HepG2 (cell line): ENCODE data around the gene DQX1. TPM values are rescaled to one million over a fixed set of nuclear protein-coding genes. Genes with fewer than 3 reads are reported as not detected.

ENCODE experiments used
- ATAC-seq: fragments of 200-7000 bp; cut with Tn5 transposase; 3 replicates; pipeline ENCODE4 v1.9.1; 2020; ENCODE audit warnings: mild to moderate bottlenecking, moderate library complexity
- BruUV-seq: library from RNA; stranded (reverse); fragments of 400-500 nt; replicated peaks from 2 replicates; lab custom pipeline; 2021; lab: Mats Ljungman, UMichigan
- CTCF ChIA-PET: fragments of 300-600 bp; formaldehyde crosslinking; extraction: SDS; loops from one replicate; lab custom pipeline; 2021; ENCODE audit warnings: low total read pairs, inconsistent platforms, low intra/inter-chr PET ratio; lab: Yijun Ruan, JAX
- POLR2A ChIA-PET: fragments of 350-600 bp; sonication (Branson Sonifier 250); formaldehyde crosslinking; loops from one replicate; lab custom pipeline; 2020; ENCODE audit warnings: antibody characterized with exemption, inconsistent platforms; lab: Yijun Ruan, JAX
- DNase-seq: peaks from one replicate; pipeline ENCODE4 v3.0.0-alpha.2; 2015; ENCODE audit warnings: low spot score
- FAIRE-seq: peaks from 3 replicates; lab custom pipeline; 2011; peaks lifted over from hg19 to GRCh38; lab: Jason Lieb, UNC
- H2AFZ ChIP-seq: one replicate; pipeline ENCODE4 v1.6.1; 2011; ENCODE audit warnings: low read length, inconsistent platforms
- H3K27ac ChIP-seq: fragments of 300-600 bp; 3 replicates; pipeline ENCODE4 v1.8.0; 2011; ENCODE audit warnings: mixed run types, mild to moderate bottlenecking, mixed read lengths, low read length, inconsistent platforms; ENCODE audit not compliant: insufficient read depth; ENCODE audit errors: extremely low read length
- H3K27me3 ChIP-seq, 2 experiments: fragments of 200-600 bp in 1 of 2; 2 replicates in 1 of 2; 3 replicates in 1 of 2; pipeline versions ENCODE4 v1.6.0 to v1.8.0; 2011; ENCODE audit warnings: low read length in 2 of 2, mild to moderate bottlenecking in 2 of 2, moderate library complexity in 2 of 2, inconsistent platforms in 1 of 2; ENCODE audit not compliant: insufficient read depth in 2 of 2, control insufficient read depth in 1 of 2
- H3K36me3 ChIP-seq, 2 experiments: fragments of 200-600 bp in 1 of 2; replicated peaks in 1 of 2; 2 replicates in 1 of 2; 3 replicates in 1 of 2; pipeline versions ENCODE4 v1.5.1 to v1.8.0; 2011; ENCODE audit warnings: low read length in 2 of 2, inconsistent platforms in 1 of 2; ENCODE audit not compliant: insufficient read depth in 2 of 2, control insufficient read depth in 1 of 2
- H3K4me1 ChIP-seq: 2 replicates; pipeline ENCODE4 v1.5.1; 2012; ENCODE audit warnings: low read length, inconsistent platforms; ENCODE audit not compliant: insufficient read depth
- H3K4me2 ChIP-seq: 2 replicates; pipeline ENCODE4 v1.6.0; 2011; ENCODE audit warnings: low read depth, low read length, inconsistent platforms
- H3K4me3 ChIP-seq, 3 experiments: fragments of 200-600 bp in 1 of 3; sonication (generic), shearing (Covaris generic) in 1 of 3; replicated peaks in 1 of 3; 2 replicates each; pipeline ENCODE4 v1.5.1; 2011 to 2016; ENCODE audit warnings: low read length in 3 of 3, inconsistent platforms in 2 of 3, low read depth in 2 of 3, mild to moderate bottlenecking in 2 of 3, control low read depth in 1 of 3, mixed read lengths in 1 of 3; ENCODE audit not compliant: insufficient read depth in 1 of 3
- H3K79me2 ChIP-seq: one replicate; pipeline ENCODE4 v1.6.1; 2011; ENCODE audit warnings: low read length, inconsistent platforms; ENCODE audit not compliant: insufficient read depth
- H3K9ac ChIP-seq: 2 replicates; pipeline ENCODE4 v1.6.0; 2011; ENCODE audit warnings: mild to moderate bottlenecking, low read depth, low read length, inconsistent platforms; ENCODE audit not compliant: insufficient read depth
- H3K9me3 ChIP-seq: 2 replicates; pipeline ENCODE4 v1.5.1; 2012; ENCODE audit warnings: mild to moderate bottlenecking, low read length
- H4K20me1 ChIP-seq: 2 replicates; pipeline ENCODE4 v1.6.0; 2011; ENCODE audit warnings: inconsistent platforms, mild to moderate bottlenecking, low read length, moderate library complexity; ENCODE audit not compliant: insufficient read depth
- HNF4G ChIP-seq, 2 experiments: sonication (generic) in 1 of 2; formaldehyde crosslinking in 1 of 2; IDR thresholded peaks; 2 replicates each; pipeline versions ENCODE4 v1.4.0 to v1.6.1; 2011 to 2020; ENCODE audit warnings: borderline replicate concordance in 2 of 2, low read depth in 2 of 2, mild to moderate bottlenecking in 2 of 2, low read length in 1 of 2, missing genetic modification reagents in 1 of 2, moderate library complexity in 1 of 2
- MBNL3 ChIP-seq: fragments of 250-450 bp; sonication (Bioruptor Pico); conservative IDR thresholded peaks from 2 replicates; pipeline ENCODE4 v1.8.0; 2022; ENCODE audit warnings: mild to moderate bottlenecking, inconsistent platforms
- MTA1 ChIP-seq: sonication (generic); formaldehyde crosslinking; IDR thresholded peaks from 2 replicates; pipeline ENCODE4 v1.4.0; 2020; ENCODE audit warnings: missing genetic modification reagents, mild to moderate bottlenecking, borderline replicate concordance
- MTA3 ChIP-seq: sonication (generic); formaldehyde crosslinking; IDR thresholded peaks from 2 replicates; pipeline ENCODE4 v1.4.0; 2020; ENCODE audit warnings: missing genetic modification reagents
- NFE2L2 ChIP-seq: fragments of 150-350 bp; IDR thresholded peaks from 2 replicates; pipeline ENCODE4 v1.6.1; 2014; ENCODE audit warnings: low read length
- PTBP1 ChIP-seq: fragments of 200-400 bp; formaldehyde crosslinking; IDR thresholded peaks from 2 replicates; pipeline ENCODE4 v1.6.1; 2018; ENCODE audit warnings: low read length, low read depth; ENCODE audit not compliant: poor library complexity, severe bottlenecking
- SIN3A ChIP-seq: IDR thresholded peaks from 2 replicates; pipeline ENCODE4 v1.6.1; 2011; ENCODE audit warnings: low read depth, mild to moderate bottlenecking, control low read depth, low read length, borderline replicate concordance
- ZFP82 ChIP-seq: sonication (generic); formaldehyde crosslinking; IDR thresholded peaks from 2 replicates; pipeline ENCODE4 v1.5.1; 2020; ENCODE audit warnings: mild to moderate bottlenecking, missing genetic modification reagents, borderline replicate concordance
- ZNF556 ChIP-seq: sonication (generic); formaldehyde crosslinking; IDR thresholded peaks from 2 replicates; pipeline ENCODE4 v1.4.0; 2020; ENCODE audit warnings: mild to moderate bottlenecking, missing genetic modification reagents, borderline replicate concordance
- ZNF780A ChIP-seq: sonication (generic); formaldehyde crosslinking; IDR thresholded peaks from 2 replicates; pipeline ENCODE4 v1.8.0; 2022; ENCODE audit warnings: mild to moderate bottlenecking, missing genetic modification reagents, moderate library complexity
- ZNF83 ChIP-seq: sonication (generic); formaldehyde crosslinking; IDR thresholded peaks from 2 replicates; pipeline ENCODE4 v1.4.0; 2020; ENCODE audit warnings: missing genetic modification reagents, mild to moderate bottlenecking, borderline replicate concordance
- ZNF883 ChIP-seq: sonication (generic); formaldehyde crosslinking; IDR thresholded peaks from 2 replicates; pipeline ENCODE4 v1.5.1; 2020; ENCODE audit warnings: mild to moderate bottlenecking, missing genetic modification reagents; ENCODE audit errors: not compliant biosample characterization
- WGBS: methylation state at CpG from one replicate; pipeline ENCODE4 v1.1.6; 2017; ENCODE audit warnings: low lambda C conversion rate; 5-methylcytosine and 5-hydroxymethylcytosine counted together
- in situ Hi-C: cut with HindIII; loops from 2 replicates; pipeline ENCODE4 v1.10.0; 2017; ENCODE audit warnings: low pct_unique_long_range_greater_than_20kb; ENCODE audit not compliant: extremely low pct_ligation_motif_present
- intact Hi-C: fragments of 100-400 bp; cut with micrococcal nuclease; formaldehyde crosslinking; loops from one replicate; pipeline ENCODE4 v1.10.0; 2022; ENCODE audit not compliant: unreplicated experiment
- polyA plus RNA-seq, 8 experiments: library from polyadenylated mRNA; depleted of rRNA in 3 of 8; stranded (reverse) in 7 of 8; unstranded in 1 of 8; fragments of >200 nt; fragmentation: Illumina TruSeq in 4 of 8; extraction: Trizol in 4 of 8; gene quantifications; 2 replicates each; pipeline versions ENCODE4 v1.2.1 to v1.2.3, GENCODE V29; 2011 to 2016; ENCODE audit warnings: low read depth in 4 of 8, missing spikeins in 1 of 8, mixed read lengths in 1 of 8; ENCODE audit not compliant: insufficient read depth in 1 of 8
- total RNA-seq, 5 experiments: library from RNA; depleted of rRNA; stranded (reverse); fragments of >200 nt; fragmentation: Illumina TruSeq; extraction: Trizol; gene quantifications; 2 replicates each; pipeline ENCODE4 v1.2.3, GENCODE V29; 2016; ENCODE audit warnings: low read depth in 1 of 5
- TF ChIP-seq, protein P1 (sequence below): IDR thresholded peaks from 2 replicates; pipeline ENCODE4 v1.6.1; 2016; ENCODE audit warnings: missing genetic modification reagents, missing compliant biosample characterization
- TF ChIP-seq, protein P2 (sequence below): sonication (generic); formaldehyde crosslinking; IDR thresholded peaks from 2 replicates; pipeline ENCODE4 v1.4.0; 2020; ENCODE audit warnings: mild to moderate bottlenecking, missing genetic modification reagents

The DQX1 gene
- total and polyA plus RNA-seq, 2 of the 13 experiments (the other 11 are each of a cell fraction or from before 2014, with no cell fraction given) = 27.6 to 89.8 TPM

DNA sequence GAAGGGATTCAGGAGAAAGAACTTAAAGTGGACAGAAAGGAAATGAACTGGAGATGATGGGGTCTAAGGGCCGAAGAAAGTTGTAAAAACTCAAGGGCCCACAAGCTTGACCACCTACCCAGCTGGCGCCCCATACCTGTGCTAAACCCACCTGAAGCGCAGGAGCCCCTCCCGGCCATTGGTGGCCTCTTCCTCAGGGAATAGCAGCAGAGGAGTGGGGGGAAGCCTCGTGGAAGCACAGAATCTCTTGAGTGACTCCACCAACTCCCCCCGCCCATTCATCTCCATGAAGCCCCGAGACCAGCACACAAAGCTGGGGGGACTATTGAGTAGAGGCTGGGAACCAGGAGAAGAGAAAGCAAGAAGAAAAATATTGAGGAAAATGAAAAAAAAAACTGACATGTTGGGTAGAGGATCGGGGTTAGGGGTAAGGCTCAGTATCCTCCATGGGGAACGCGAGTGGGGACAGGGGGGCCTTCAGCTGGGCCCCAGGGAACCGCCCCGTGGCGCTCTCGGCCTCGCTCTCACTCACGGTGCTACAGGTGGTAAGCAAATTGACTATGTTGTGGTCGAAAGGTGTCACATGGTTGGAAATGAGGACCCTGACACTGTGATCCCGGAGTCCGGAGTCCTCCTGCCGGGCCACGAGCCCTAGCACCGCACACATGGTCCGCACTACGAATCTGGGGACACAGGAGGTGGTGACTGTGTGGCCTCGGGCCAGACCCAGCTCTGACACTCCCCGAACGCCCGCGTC lies 2.7 kb upstream of the DQX1 start (continued):
- 0 out of 2 replicates have a peak, but pooled peaks have one; percentile 22 for TF ChIP-seq ZNF83 (CRISPR knock-in tag)
- TF ChIP-seq MBNL3 (CRISPR knock-in tag) = no peak
- no peak for TF ChIP-seq ZNF556 (CRISPR knock-in tag)
- TF ChIP-seq HNF4G (IDR thresholded peaks at IDR 0.05; ENCODE audit: borderline replicate concordance, low read depth, low read length) = peak; percentile 38; the same call in 1 of the 2 replicates
- no peak for TF ChIP-seq HNF4G (CRISPR knock-in tag; IDR thresholded peaks at IDR 0.05; ENCODE audit: borderline replicate concordance, low read depth)
- TF ChIP-seq, protein P1, sequence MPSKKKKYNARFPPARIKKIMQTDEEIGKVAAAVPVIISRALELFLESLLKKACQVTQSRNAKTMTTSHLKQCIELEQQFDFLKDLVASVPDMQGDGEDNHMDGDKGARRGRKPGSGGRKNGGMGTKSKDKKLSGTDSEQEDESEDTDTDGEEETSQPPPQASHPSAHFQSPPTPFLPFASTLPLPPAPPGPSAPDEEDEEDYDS (CRISPR knock-in tag) = no peak
- TF ChIP-seq NFE2L2 = no peak
- peak; percentile 3 for TF ChIP-seq ZNF883 (CRISPR knock-in tag)
- 0 out of 2 replicates have a peak, but pooled peaks have one; percentile 14 for TF ChIP-seq ZNF780A (CRISPR knock-in tag)

DNA sequence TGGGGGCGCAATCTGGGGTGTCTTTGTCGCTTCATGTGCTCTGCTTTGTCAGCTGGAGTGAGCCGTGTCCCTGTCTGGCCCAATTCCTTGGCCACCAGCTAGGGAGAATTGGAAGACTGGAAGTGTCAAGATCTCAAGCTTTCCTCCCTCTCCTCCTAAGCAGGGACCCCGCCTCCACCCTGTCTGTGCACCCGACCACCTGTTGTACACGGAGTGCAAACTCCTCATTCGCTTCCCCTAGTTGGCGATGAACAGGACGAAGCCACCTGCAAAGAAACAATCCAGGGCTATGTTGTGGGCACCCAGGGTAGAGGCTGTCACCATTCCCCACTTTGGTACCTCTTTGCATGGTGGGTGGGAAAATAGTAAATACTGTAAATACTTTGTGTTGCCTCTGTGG lies 1.7 kb upstream of the DQX1 start:
- intact Hi-C loops = loop anchor here (2.0 kb wide), 1 partner anchor 69 kb away; the partner anchor contains the start of gene WBP1
- CTCF ChIA-PET = no interaction called here

More for the DNA sequence above, 1.7 kb upstream of the DQX1 start:
- Histone ChIP-seq H2AFZ (no peak overlapping the region), H3K4me2 (peak overlapping the region; percentile 94), H3K36me3 (peaks cover 23 to 37% of the 10 kb centered on the region in 2 experiments), H4K20me1 (no peaks in the 10 kb centered on the region), H3K27ac (peak overlapping the region; percentile 95), H3K9ac (peak overlapping the region; percentile 99; the same call in 1 of the 2 replicates), H3K9me3 (no peaks in the 10 kb centered on the region), H3K79me2 (peaks cover 50% of the 10 kb centered on the region)
- no peak for FAIRE-seq
- BruUV-seq = TSS peak; percentile 49
- WGBS = 93% methylated on average over 9 of the region's 9 CpGs
- POLR2A ChIA-PET = interaction anchor here (2.5 to 5.9 kb wide), 4 partner anchors 23 to 88 kb away, joined by 9 to 135 read pairs (median 84); partner anchors contain the start of genes CCDC142, LBX2, PCGF1 and TTC31
- TF ChIP-seq MTA1 (CRISPR knock-in tag) (no peak), PTBP1 (no peak), MTA3 (CRISPR knock-in tag) (no peak), SIN3A (no peak), ZFP82 (CRISPR knock-in tag) (no peak)
- TF ChIP-seq, protein P2, sequence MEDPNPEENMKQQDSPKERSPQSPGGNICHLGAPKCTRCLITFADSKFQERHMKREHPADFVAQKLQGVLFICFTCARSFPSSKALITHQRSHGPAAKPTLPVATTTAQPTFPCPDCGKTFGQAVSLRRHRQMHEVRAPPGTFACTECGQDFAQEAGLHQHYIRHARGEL (CRISPR knock-in tag) = no peak
- TF ChIP-seq, all 625 proteins: peak for 0
- ATAC-seq (no peak), DNase-seq (no peak)
- peaks cover 69% of the 10 kb centered on the region for H3K4me1 ChIP-seq
- in situ Hi-C loops = no loop called here
- peak overlapping the region; percentile 84 to 100 (median 100); a peak in 2 of 6 replicates for H3K4me3 ChIP-seq
- no peaks in the 10 kb centered on the region; a peak in 1 of 5 replicates for H3K27me3 ChIP-seq
